HG03139 (cell line): ENCODE results near the gene GDNF.
"Not testable (repeated sequence)": the region's sequence is repeated elsewhere in the genome, so short reads cannot be mapped to it uniquely, and the experiment has no call there.

Experiments used
- ATAC-seq: cut with Tn5 transposase; IDR thresholded peaks from one replicate; pipeline ENCODE4 v1.9.1; 2021; ENCODE audit not compliant: unreplicated experiment

The GDNF gene

GRCh38 chr5:37787742-37788141, 52.1 kb downstream of the GDNF start:
- no peak for ATAC-seq

- ATAC-seq = no peak
These were observed 52.9 kb downstream of the GDNF start for GRCh38 chr5:37786862-37787519.

- ATAC-seq = no peak
These were observed 53.4 kb downstream of the GDNF start for GRCh38 chr5:37786416-37786815.

- ATAC-seq = not testable (repeated sequence)
These were observed 58.4 kb downstream of the GDNF start for GRCh38 chr5:37781409-37781808.

- ATAC-seq = no peak
These were observed 62.3 kb downstream of the GDNF start for GRCh38 chr5:37777432-37778130.

- no peak for ATAC-seq
These were observed 63.0 kb downstream of the GDNF start for GRCh38 chr5:37776826-37777225.

- ATAC-seq = no peak
These were observed 64.8 kb downstream of the GDNF start for GRCh38 chr5:37774912-37775483.

- no peak for ATAC-seq
These were observed 66.0 kb downstream of the GDNF start for GRCh38 chr5:37773809-37774208.

GRCh38 chr5:37772255-37772654, 67.6 kb downstream of the GDNF start:
- ATAC-seq = no peak

GRCh38 chr5:37771731-37772130, 68.1 kb downstream of the GDNF start:
- no peak for ATAC-seq

GRCh38 chr5:37771203-37771611, 68.6 kb downstream of the GDNF start:
- ATAC-seq = no peak

- no peak for ATAC-seq
These were observed 69.1 kb downstream of the GDNF start for GRCh38 chr5:37770786-37771185.

- ATAC-seq = no peak
These were observed 70.0 kb downstream of the GDNF start for GRCh38 chr5:37769840-37770239.

GRCh38 chr5:37769108-37769507, 70.7 kb downstream of the GDNF start:
- no peak for ATAC-seq

GRCh38 chr5:37768371-37768770, 71.5 kb downstream of the GDNF start:
- ATAC-seq = no peak

- ATAC-seq = no peak
These were observed 71.9 kb downstream of the GDNF start for GRCh38 chr5:37767961-37768360.

GRCh38 chr5:37767251-37767650, 72.6 kb downstream of the GDNF start:
- no peak for ATAC-seq
